Stomach (tissue), 4 donors: ENCODE data around the gene COL4A2.

Experiments used
- CTCF ChIP-seq, 7 experiments: fragments of 450-650 bp in 4 of 7; fragments of 200-600 bp in 3 of 7; sonication (generic) in 3 of 7; IDR thresholded peaks; one replicate each; pipeline ENCODE4 v1.5.1; 2016 to 2019; ENCODE audit warnings: antibody characterized with exemption in 7 of 7, control low read depth in 2 of 7, mild to moderate bottlenecking in 1 of 7
- EP300 ChIP-seq: sonication (generic); formaldehyde crosslinking; IDR thresholded peaks from one replicate; pipeline ENCODE4 v1.6.1; 2017; ENCODE audit warnings: antibody characterized with exemption
- POLR2A ChIP-seq, 4 donors: fragments of 450-650 bp; IDR thresholded peaks; one replicate each; pipeline ENCODE4 v1.6.1; 2016; ENCODE audit warnings: antibody characterized with exemption in 4 of 4, control low read depth in 2 of 4, mild to moderate bottlenecking in 1 of 4, moderate library complexity in 1 of 4
- POLR2AphosphoS5 ChIP-seq, 3 donors: sonication (generic); formaldehyde crosslinking; IDR thresholded peaks; one replicate each; pipeline ENCODE4 v1.6.1; 2016; ENCODE audit warnings: antibody characterized with exemption in 3 of 3

- TF ChIP-seq CTCF (IDR thresholded peaks at IDR 0.05) (no peak), POLR2AphosphoS5 (IDR thresholded peaks at IDR 0.05) (no peak), POLR2A (IDR thresholded peaks at IDR 0.05) (no peak), EP300 (no peak)
Measured at GRCh38 chr13:110413676-110414040, 106.6 kb downstream of the COL4A2 start.
